Smooth muscle cell (in vitro differentiated cells): ENCODE results near the gene CAMTA1. TPM values are rescaled to one million over a fixed set of nuclear protein-coding genes. Genes with fewer than 3 reads are reported as not detected.
A peak's percentile ranks its signal among the peaks of the same experiment; 100 is the strongest.

Experiments
- DNase-seq: peaks from one replicate; lab custom pipeline; 2025; ENCODE audit not compliant: unreplicated experiment; lab: John Stamatoyannopoulos, UW
- H2AFZ ChIP-seq: fragments of 200-600 bp; sonication (generic); 2 replicates; pipeline ENCODE4 v1.6.0; 2016; ENCODE audit warnings: antibody characterized with exemption, low read depth, mild to moderate bottlenecking
- H3F3A ChIP-seq: fragments of 200-600 bp; sonication (generic); 2 replicates; pipeline ENCODE4 v1.6.0; 2017; ENCODE audit warnings: antibody characterized with exemption, low read depth
- H3K27ac ChIP-seq: fragments of 200-600 bp; sonication (generic); 2 replicates; pipeline ENCODE4 v1.5.1; 2016; ENCODE audit warnings: low read depth, mild to moderate bottlenecking
- H3K27me3 ChIP-seq: fragments of 200-600 bp; sonication (generic); 2 replicates; pipeline ENCODE4 v1.6.1; 2016; ENCODE audit warnings: low read depth, mild to moderate bottlenecking
- H3K36me3 ChIP-seq: fragments of 200-600 bp; sonication (generic); 2 replicates; pipeline ENCODE4 v1.5.1; 2016; ENCODE audit warnings: low read depth
- H3K4me1 ChIP-seq: fragments of 200-600 bp; sonication (generic); 2 replicates; pipeline ENCODE4 v1.5.1; 2016; ENCODE audit warnings: low read depth
- H3K4me2 ChIP-seq: fragments of 200-600 bp; sonication (generic); 2 replicates; pipeline ENCODE4 v1.6.0; 2016; ENCODE audit warnings: mild to moderate bottlenecking
- H3K4me3 ChIP-seq: fragments of 200-600 bp; sonication (generic); 2 replicates; pipeline ENCODE4 v1.5.1; 2016; ENCODE audit warnings: mild to moderate bottlenecking
- H3K79me2 ChIP-seq: fragments of 200-600 bp; sonication (generic); 2 replicates; pipeline ENCODE4 v1.6.0; 2016; ENCODE audit warnings: low read depth, mild to moderate bottlenecking
- H3K9ac ChIP-seq: fragments of 200-600 bp; sonication (generic); 2 replicates; pipeline ENCODE4 v1.6.0; 2016; ENCODE audit warnings: low read depth
- H3K9me3 ChIP-seq: fragments of 200-600 bp; sonication (generic); replicated peaks from 2 replicates; pipeline ENCODE4 v1.5.1; 2016; ENCODE audit warnings: low read depth
- H4K20me1 ChIP-seq: fragments of 200-600 bp; sonication (generic); 2 replicates; pipeline ENCODE4 v1.6.0; 2016; ENCODE audit warnings: low read depth
- WGBS: methylation state at CpG from one replicate; pipeline ENCODE4 v1.1.7; 2016; ENCODE audit warnings: low lambda C conversion rate; 5-methylcytosine and 5-hydroxymethylcytosine counted together
- polyA plus RNA-seq: library from polyadenylated mRNA; unstranded; fragments of >200 nt; fragmentation: Nextera tagmentation; extraction: Ambion mirVana; gene quantifications from 2 replicates; pipeline ENCODE4 v1.2.1, GENCODE V29; 2016
- total RNA-seq: library from RNA; depleted of rRNA; stranded (reverse); fragments of >200 nt; gene quantifications from 2 replicates; pipeline ENCODE4 v1.2.3, GENCODE V29; 2014
- TF ChIP-seq, protein P1 (sequence below): fragments of 200-600 bp; sonication (generic); IDR thresholded peaks from 2 replicates; pipeline ENCODE4 v1.5.1; 2017; ENCODE audit warnings: borderline replicate concordance, mild to moderate bottlenecking, antibody characterized with exemption; ENCODE audit not compliant: insufficient read depth, poor library complexity, severe bottlenecking

CAMTA1 gene
- total and polyA plus RNA-seq, 2 experiments from 2014 or later: 139 to 145 TPM

DNA sequence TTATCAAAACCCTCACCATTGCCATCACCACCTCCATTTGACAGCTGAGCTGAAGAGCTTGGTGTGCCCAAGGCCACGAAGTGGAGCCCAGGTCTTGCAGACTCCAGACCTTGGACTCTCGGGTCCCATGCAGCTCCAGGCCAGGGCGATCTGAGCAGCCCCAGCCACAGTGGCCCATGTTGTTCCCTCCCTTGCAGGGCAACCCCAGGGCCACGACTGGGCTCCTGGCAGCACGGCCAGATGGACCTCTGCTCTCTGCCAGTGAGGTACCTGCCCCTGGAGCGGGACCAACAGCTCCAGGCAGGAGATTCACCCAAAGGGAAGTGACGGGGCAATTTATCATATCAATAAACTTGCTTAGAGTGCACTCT lies 803.2 kb downstream of the CAMTA1 start:
- no peak for DNase-seq
- no peak overlapping the region for H2AFZ ChIP-seq
- H3K9ac ChIP-seq: no peak overlapping the region

DNA sequence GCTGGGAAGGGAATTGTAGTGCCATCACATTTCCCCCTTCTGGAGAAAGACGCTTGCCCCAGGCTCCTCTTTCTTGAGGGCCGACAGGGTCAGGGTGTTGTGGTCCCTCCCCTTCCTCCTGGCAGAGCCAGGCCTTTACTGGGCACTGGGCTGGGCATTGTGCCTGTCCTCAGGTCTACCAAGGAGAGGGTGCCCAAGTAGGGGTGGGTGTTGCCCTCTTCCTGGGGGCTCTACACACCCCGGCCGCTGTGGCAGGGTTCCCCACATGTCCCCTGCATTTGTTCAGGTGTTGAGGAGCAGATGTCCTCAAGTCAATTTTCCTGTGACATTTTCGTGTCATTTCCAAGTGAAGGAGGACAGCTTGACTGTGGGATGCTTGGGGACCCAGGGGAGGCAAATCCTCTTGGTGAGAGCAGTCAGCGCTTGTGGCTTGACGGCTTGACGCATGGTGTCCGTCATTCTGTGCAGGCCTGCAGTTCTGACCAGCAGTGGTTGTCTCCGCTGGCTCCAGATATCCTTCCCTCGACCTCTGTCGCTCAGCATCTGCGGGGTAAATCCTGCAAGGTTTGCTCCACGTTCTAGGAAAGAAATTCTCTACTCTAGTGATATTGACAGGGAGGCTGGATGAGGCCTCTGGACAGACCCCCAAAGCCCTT lies 804.0 kb downstream of the CAMTA1 start:
- Histone ChIP-seq H2AFZ (no peak overlapping the region), H3K27ac (no peak overlapping the region), H3K9ac (no peak overlapping the region), H3K79me2 (no peaks in the 10 kb centered on the region), H3K27me3 (no peaks in the 10 kb centered on the region), H4K20me1 (no peaks in the 10 kb centered on the region), H3K4me1 (no peaks in the 10 kb centered on the region), H3F3A (no peaks in the 10 kb centered on the region), H3K36me3 (no peaks in the 10 kb centered on the region), H3K4me2 (no peak overlapping the region), H3K9me3 (no peaks in the 10 kb centered on the region), H3K4me3 (no peak overlapping the region)
- WGBS: 88% methylated on average over 14 of the region's 14 CpGs
- DNase-seq: no peak
- TF ChIP-seq, protein P1, sequence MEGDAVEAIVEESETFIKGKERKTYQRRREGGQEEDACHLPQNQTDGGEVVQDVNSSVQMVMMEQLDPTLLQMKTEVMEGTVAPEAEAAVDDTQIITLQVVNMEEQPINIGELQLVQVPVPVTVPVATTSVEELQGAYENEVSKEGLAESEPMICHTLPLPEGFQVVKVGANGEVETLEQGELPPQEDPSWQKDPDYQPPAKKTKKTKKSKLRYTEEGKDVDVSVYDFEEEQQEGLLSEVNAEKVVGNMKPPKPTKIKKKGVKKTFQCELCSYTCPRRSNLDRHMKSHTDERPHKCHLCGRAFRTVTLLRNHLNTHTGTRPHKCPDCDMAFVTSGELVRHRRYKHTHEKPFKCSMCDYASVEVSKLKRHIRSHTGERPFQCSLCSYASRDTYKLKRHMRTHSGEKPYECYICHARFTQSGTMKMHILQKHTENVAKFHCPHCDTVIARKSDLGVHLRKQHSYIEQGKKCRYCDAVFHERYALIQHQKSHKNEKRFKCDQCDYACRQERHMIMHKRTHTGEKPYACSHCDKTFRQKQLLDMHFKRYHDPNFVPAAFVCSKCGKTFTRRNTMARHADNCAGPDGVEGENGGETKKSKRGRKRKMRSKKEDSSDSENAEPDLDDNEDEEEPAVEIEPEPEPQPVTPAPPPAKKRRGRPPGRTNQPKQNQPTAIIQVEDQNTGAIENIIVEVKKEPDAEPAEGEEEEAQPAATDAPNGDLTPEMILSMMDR: no peak

More for the DNA sequence above, 803.2 kb downstream of the CAMTA1 start:
- Histone ChIP-seq H3K27me3 (no peaks in the 10 kb centered on the region), H3K79me2 (no peaks in the 10 kb centered on the region), H3K4me2 (no peak overlapping the region), H4K20me1 (no peaks in the 10 kb centered on the region), H3K9me3 (no peaks in the 10 kb centered on the region), H3K4me1 (no peaks in the 10 kb centered on the region), H3K4me3 (no peak overlapping the region), H3K36me3 (no peaks in the 10 kb centered on the region), H3F3A (no peaks in the 10 kb centered on the region), H3K27ac (no peak overlapping the region)
- TF ChIP-seq, protein P1: no peak
- WGBS: 95% methylated on average over 7 of the region's 7 CpGs

DNA sequence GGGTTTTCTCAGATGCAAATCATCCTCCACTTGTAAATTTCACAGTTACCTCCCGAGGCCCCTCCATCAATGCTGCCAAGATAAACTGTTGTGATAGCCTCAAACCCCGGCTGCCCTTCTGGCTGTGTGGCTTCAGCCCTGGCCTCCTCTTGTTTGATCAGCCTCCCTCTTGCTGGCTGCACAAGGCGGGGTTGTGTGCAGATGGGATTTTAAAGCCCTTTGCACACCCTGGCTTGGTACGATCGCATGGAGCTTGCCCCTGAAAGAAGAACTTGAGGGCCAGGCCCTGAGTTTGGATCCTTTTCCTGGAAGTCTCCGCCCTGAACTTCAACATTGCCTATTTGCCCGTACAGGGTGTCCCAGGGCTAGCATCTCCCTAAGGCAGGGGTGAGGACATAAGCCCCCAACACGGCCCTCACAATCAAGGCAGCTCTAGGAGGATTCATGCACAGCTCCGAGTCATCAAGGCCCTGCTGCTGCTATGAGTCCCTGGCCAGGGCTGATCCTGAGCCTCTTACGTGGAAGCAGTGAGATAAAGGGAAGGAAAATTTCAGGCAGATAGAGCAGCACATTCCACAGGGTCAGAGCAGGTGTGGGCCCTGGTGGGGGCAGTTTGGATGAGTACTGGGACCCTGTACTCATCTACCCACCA lies 804.6 kb downstream of the CAMTA1 start:
- no peaks in the 10 kb centered on the region for H3K36me3 ChIP-seq
- H3K27ac ChIP-seq: no peak overlapping the region
- no peaks in the 10 kb centered on the region for H3K9me3 ChIP-seq
- no peaks in the 10 kb centered on the region for H3K27me3 ChIP-seq
- H4K20me1 ChIP-seq: no peaks in the 10 kb centered on the region
- H3K79me2 ChIP-seq: no peaks in the 10 kb centered on the region
- H3K4me2 ChIP-seq: no peak overlapping the region
- no peak overlapping the region for H3K9ac ChIP-seq
- WGBS: 69% methylated on average over 10 of the region's 10 CpGs
- H3F3A ChIP-seq: no peaks in the 10 kb centered on the region
- no peaks in the 10 kb centered on the region for H3K4me1 ChIP-seq
- no peak for DNase-seq
- TF ChIP-seq, protein P1: no peak
- no peak overlapping the region for H2AFZ ChIP-seq
- no peak overlapping the region for H3K4me3 ChIP-seq

DNA sequence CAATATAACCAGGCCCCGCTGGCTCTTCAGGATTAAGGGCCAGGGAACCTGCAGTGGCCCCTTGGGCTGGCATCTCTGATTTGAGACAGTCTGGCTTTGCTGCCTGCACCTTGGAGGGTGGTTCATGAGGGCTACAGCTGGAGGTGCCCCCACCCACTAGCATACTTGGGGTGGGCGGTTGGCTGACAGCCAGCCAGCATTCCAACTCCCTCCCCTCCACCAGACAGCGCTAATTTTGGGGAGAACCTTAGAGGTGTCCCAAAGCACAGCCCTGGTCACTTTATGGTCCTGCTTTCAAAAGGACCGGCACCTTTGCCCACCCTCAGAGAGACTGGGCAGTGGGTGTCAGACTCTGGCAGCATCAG lies 805.2 kb downstream of the CAMTA1 start:
- no peaks in the 10 kb centered on the region for H4K20me1 ChIP-seq
- no peak overlapping the region for H3K27ac ChIP-seq
- TF ChIP-seq, protein P1: no peak
- DNase-seq: no peak
- H3K79me2 ChIP-seq: no peaks in the 10 kb centered on the region
- no peaks in the 10 kb centered on the region for H3F3A ChIP-seq
- H2AFZ ChIP-seq: no peak overlapping the region
- H3K4me3 ChIP-seq: no peak overlapping the region
- H3K9ac ChIP-seq: no peak overlapping the region
- no peaks in the 10 kb centered on the region for H3K27me3 ChIP-seq
- WGBS: 91% methylated on average over 4 of the region's 4 CpGs
- no peaks in the 10 kb centered on the region for H3K9me3 ChIP-seq
- no peaks in the 10 kb centered on the region for H3K4me1 ChIP-seq
- no peaks in the 10 kb centered on the region for H3K36me3 ChIP-seq
- peak overlapping the region; percentile 12 for H3K4me2 ChIP-seq
